K562 (cell line): ENCODE results near the gene PLA1A.

Source experiments
- CAMTA2 ChIP-seq: fragments of 250-450 bp; sonication (Bioruptor Pico); conservative IDR thresholded peaks from 2 replicates; pipeline ENCODE4 v1.5.1; 2022
- HDGF ChIP-seq: fragments of 450-650 bp; IDR thresholded peaks from 2 replicates; pipeline ENCODE4 v1.6.1; 2016
- POLR2A ChIP-seq: fragments of 450-650 bp; conservative IDR thresholded peaks from 2 replicates; pipeline ENCODE4 v1.6.1; 2016
- TRIM28 ChIP-seq: fragments of 450-650 bp; IDR thresholded peaks from 2 replicates; pipeline ENCODE4 v1.6.1; 2017
- ZBTB1 ChIP-seq: sonication (generic); formaldehyde crosslinking; IDR thresholded peaks from 2 replicates; pipeline ENCODE4 v1.8.1; 2023; ENCODE audit warnings: missing genetic modification reagents, low read depth, mild to moderate bottlenecking, borderline replicate concordance
- TF ChIP-seq, protein P1 (sequence below): fragments of 250-450 bp; sonication (Bioruptor Pico); IDR thresholded peaks from 2 replicates; pipeline ENCODE4 v1.4.0; 2020; ENCODE audit warnings: mild to moderate bottlenecking, moderate library complexity

DNA sequence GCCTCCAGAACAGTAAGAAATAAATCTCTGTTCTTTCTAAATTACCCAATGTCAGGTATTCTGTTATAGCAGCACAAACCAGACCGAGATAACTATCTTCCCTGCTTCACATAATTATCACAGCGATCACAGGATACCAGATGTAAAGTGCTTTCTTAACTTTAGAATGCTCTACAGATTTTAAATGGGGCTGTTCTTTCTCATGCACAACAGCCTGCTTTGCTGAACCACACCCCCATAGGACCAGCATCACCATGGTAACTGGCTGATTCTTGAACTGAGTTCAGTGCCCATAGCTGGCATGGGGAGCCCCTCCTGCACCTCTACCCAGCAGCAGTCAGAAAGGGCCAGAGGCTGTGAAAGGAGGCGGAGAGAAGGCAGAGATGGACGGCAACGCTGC, 46.1 kb upstream of the PLA1A start:
- TF ChIP-seq POLR2A: no peak
- TF ChIP-seq HDGF: no peak
- TF ChIP-seq CAMTA2: no peak
- TF ChIP-seq, protein P1, sequence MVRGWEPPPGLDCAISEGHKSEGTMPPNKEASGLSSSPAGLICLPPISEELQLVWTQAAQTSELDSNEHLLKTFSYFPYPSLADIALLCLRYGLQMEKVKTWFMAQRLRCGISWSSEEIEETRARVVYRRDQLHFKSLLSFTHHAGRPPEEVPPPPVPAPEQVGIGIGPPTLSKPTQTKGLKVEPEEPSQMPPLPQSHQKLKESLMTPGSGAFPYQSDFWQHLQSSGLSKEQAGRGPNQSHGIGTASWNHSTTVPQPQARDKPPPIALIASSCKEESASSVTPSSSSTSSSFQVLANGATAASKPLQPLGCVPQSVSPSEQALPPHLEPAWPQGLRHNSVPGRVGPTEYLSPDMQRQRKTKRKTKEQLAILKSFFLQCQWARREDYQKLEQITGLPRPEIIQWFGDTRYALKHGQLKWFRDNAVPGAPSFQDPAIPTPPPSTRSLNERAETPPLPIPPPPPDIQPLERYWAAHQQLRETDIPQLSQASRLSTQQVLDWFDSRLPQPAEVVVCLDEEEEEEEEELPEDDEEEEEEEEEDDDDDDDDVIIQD (CRISPR knock-in tag): no peak
- no peak for TF ChIP-seq TRIM28
- no peak for TF ChIP-seq ZBTB1 (CRISPR knock-in tag)
